Sigmoid colon (tissue), 7 donors: Measurements from ENCODE around the gene EML4. TPM values are rescaled to one million over a fixed set of nuclear protein-coding genes. Genes with fewer than 3 reads are reported as not detected.
A peak's percentile ranks its signal among the peaks of the same experiment; 100 is the strongest.

Experiments
- DNase-seq: peaks from one replicate; pipeline ENCODE4 v3.0.0-alpha.2; 2019
- H3K27ac ChIP-seq, 4 donors: fragments of 200-600 bp; sonication (generic); one replicate each; pipeline ENCODE4 v1.5.1; 2016 to 2019; ENCODE audit warnings: mild to moderate bottlenecking in 1 of 4
- H3K27me3 ChIP-seq, 3 donors: fragments of 200-600 bp; sonication (generic); one replicate each; pipeline ENCODE4 v1.5.1; 2019; ENCODE audit warnings: mild to moderate bottlenecking in 1 of 3
- H3K36me3 ChIP-seq, 4 donors: fragments of 200-600 bp; sonication (generic); one replicate each; pipeline ENCODE4 v1.5.1; 2016 to 2019
- H3K4me1 ChIP-seq, 4 donors: fragments of 200-600 bp; sonication (generic); one replicate each; pipeline ENCODE4 v1.5.1; 2017 to 2019
- H3K4me3 ChIP-seq, 4 donors: fragments of 200-600 bp; sonication (generic); one replicate each; pipeline ENCODE4 v1.5.1; 2017 to 2019; ENCODE audit warnings: mild to moderate bottlenecking in 2 of 4, moderate library complexity in 1 of 4
- H3K9me3 ChIP-seq, 4 donors: fragments of 200-600 bp in 3 of 4; sonication (generic) in 3 of 4; one replicate each; pipeline versions ENCODE4 v1.5.1 to v1.6.1; 2013 to 2019
- EP300 ChIP-seq, 4 donors: sonication (generic); formaldehyde crosslinking; IDR thresholded peaks; one replicate each; pipeline ENCODE4 v1.6.1; 2017; ENCODE audit warnings: antibody characterized with exemption in 4 of 4
- POLR2A ChIP-seq, 2 donors: fragments of 450-650 bp; IDR thresholded peaks; one replicate each; pipeline ENCODE4 v1.6.1; 2016; ENCODE audit warnings: antibody characterized with exemption in 2 of 2, mild to moderate bottlenecking in 2 of 2, moderate library complexity in 2 of 2
- POLR2AphosphoS5 ChIP-seq, 4 donors: sonication (generic); formaldehyde crosslinking; IDR thresholded peaks; one replicate each; pipeline ENCODE4 v1.6.1; 2017; ENCODE audit warnings: antibody characterized with exemption in 4 of 4
- WGBS, 2 donors: extraction: QIAGEN DNeasy Blood & Tissue Kit; methylation state at CpG; one replicate each; pipeline ENCODE4 v1.1.7; 2013; 5-methylcytosine and 5-hydroxymethylcytosine counted together
- intact Hi-C: fragments of 100-400 bp; cut with DNase I; formaldehyde crosslinking; loops from one replicate; pipeline ENCODE4 v1.15.1; 2023
- polyA plus RNA-seq, 3 donors: library from polyadenylated mRNA; stranded (reverse); fragments of 200-250 nt; gene quantifications; one replicate each; pipeline ENCODE4 v1.2.3, GENCODE V29; 2013
- total RNA-seq, 4 donors: library from RNA; depleted of rRNA; stranded (reverse); fragments of >200 nt; gene quantifications; one replicate each; pipeline ENCODE4 v1.1.0, GENCODE V29; 2016
- TF ChIP-seq, protein P1 (sequence below), 4 experiments: fragments of 450-650 bp in 3 of 4; fragments of 200-600 bp in 1 of 4; IDR thresholded peaks; one replicate each; pipeline ENCODE4 v1.5.1; 2016 to 2019; ENCODE audit warnings: antibody characterized with exemption in 4 of 4, mild to moderate bottlenecking in 3 of 4, moderate library complexity in 2 of 4
- donor health status: healthy with polysubstance abuse.
- donor health status: Bipolar disorder and iron deficiency.
- donor health status: healthy.

The EML4 gene
- total and polyA plus RNA-seq, 7 donors = 16.1 to 27.8 (median 17.8) TPM

DNA sequence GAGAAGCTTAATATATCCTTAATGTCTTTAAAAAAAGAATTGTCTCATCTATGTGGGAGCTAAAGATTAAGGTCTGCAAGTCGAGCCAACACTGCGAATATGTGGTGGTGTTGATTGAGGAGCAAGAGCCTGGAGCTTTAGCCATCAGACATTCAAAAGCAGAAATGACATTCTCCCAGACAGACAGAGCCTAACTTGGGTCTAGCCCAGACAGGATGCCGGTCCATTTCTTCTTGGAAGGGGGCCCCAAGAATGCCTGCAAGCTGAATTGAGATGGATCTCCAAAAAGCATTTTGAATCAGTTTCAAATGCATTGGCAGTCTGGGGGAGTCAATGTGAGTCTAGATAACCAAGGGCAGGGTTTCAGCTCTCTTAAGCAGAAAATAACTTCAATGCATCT lies 30.1 kb upstream of the EML4 start:
- 84 to 95% methylated on average over 3 of the region's 3 CpGs for WGBS, 2 donors
- Histone ChIP-seq H3K9me3 (no peaks in the 10 kb centered on the region), H3K36me3 (no peaks in the 10 kb centered on the region), H3K4me1 (peaks cover 0 to 54% (median 46%) of the 10 kb centered on the region in 4 donors), H3K4me3 (no peak overlapping the region), H3K27ac (peak overlapping the region in 3 of 4 donors; percentile 0 to 62 (median 55)), H3K27me3 (no peaks in the 10 kb centered on the region)
- no peak for DNase-seq
- intact Hi-C loops = no loop called here
- TF ChIP-seq POLR2A (IDR thresholded peaks at IDR 0.05) (no peak), POLR2AphosphoS5 (IDR thresholded peaks at IDR 0.05) (no peak), EP300 (IDR thresholded peaks at IDR 0.05) (no peak)
- TF ChIP-seq, protein P1, sequence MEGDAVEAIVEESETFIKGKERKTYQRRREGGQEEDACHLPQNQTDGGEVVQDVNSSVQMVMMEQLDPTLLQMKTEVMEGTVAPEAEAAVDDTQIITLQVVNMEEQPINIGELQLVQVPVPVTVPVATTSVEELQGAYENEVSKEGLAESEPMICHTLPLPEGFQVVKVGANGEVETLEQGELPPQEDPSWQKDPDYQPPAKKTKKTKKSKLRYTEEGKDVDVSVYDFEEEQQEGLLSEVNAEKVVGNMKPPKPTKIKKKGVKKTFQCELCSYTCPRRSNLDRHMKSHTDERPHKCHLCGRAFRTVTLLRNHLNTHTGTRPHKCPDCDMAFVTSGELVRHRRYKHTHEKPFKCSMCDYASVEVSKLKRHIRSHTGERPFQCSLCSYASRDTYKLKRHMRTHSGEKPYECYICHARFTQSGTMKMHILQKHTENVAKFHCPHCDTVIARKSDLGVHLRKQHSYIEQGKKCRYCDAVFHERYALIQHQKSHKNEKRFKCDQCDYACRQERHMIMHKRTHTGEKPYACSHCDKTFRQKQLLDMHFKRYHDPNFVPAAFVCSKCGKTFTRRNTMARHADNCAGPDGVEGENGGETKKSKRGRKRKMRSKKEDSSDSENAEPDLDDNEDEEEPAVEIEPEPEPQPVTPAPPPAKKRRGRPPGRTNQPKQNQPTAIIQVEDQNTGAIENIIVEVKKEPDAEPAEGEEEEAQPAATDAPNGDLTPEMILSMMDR (IDR thresholded peaks at IDR 0.05) = no peak

GRCh38 chr2:42140496-42140895 lies 28.7 kb upstream of the EML4 start:
- 93 to 95% methylated on average over 2 of the region's 2 CpGs for WGBS, 2 donors
- no peaks in the 10 kb centered on the region for H3K9me3 ChIP-seq
- H3K36me3 ChIP-seq = no peaks in the 10 kb centered on the region
- no peak for DNase-seq
- H3K4me1 ChIP-seq = peaks cover 0 to 53% (median 46%) of the 10 kb centered on the region in 4 donors
- H3K27ac ChIP-seq = peak overlapping the region in 1 of 4 donors; percentile 69
- intact Hi-C loops = no loop called here
- no peaks in the 10 kb centered on the region for H3K27me3 ChIP-seq
- TF ChIP-seq EP300 (IDR thresholded peaks at IDR 0.05) (no peak), POLR2AphosphoS5 (IDR thresholded peaks at IDR 0.05) (no peak), POLR2A (IDR thresholded peaks at IDR 0.05) (no peak)
- TF ChIP-seq, protein P1 (IDR thresholded peaks at IDR 0.05) = no peak
- no peak overlapping the region for H3K4me3 ChIP-seq

DNA sequence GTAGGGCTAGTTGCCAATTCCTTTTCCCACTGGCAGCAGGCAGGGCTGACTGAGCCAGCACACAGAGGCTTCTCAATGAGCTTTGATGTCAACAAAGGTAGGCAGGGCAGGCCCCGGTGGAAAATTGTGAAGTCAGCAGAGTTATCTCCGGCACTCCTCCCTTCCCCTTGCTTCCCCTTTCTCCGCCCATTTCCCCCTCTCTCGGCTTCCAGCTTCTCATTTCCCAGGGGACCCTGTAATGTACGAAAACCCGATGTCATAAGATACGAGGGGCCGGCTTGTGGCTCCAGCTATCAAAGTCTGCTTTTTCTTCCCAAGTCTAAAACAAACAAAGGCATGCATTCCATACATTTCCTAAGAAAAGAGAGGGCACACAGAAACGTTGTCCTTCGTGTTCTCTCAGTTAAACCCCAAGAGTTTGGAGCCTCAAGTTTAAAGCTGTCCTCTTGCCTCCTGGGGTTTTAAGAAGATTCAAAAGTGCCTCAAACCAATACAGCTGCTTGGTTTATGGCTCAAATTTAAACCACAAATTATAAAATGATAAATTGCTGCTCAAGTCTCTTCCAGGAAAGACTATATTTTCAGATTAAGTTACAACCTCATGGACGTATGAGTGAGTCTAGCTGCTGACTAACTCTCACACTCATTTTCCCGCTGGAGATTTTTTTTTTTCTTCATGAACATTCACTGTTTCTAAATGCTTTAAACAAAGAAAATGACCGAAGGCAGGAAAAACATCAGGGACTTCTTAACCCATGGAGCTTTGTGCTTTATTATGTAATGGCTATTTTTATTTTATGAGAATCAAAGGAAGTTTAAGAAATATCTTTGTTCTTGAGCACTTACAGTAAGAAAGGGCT lies 27.2 kb upstream of the EML4 start:
- TF ChIP-seq, protein P1 (IDR thresholded peaks at IDR 0.05) = no peak
- TF ChIP-seq EP300 (IDR thresholded peaks at IDR 0.05) = no peak
- TF ChIP-seq POLR2A (IDR thresholded peaks at IDR 0.05) = no peak
- peak in 1 of 4 donors; percentile 44 for TF ChIP-seq POLR2AphosphoS5 (IDR thresholded peaks at IDR 0.05)
- Histone ChIP-seq H3K4me1 (peaks cover 0 to 53% (median 46%) of the 10 kb centered on the region in 4 donors), H3K27ac (peak overlapping the region; percentile 61 to 71 (median 68)), H3K27me3 (no peaks in the 10 kb centered on the region), H3K36me3 (no peaks in the 10 kb centered on the region), H3K9me3 (no peaks in the 10 kb centered on the region), H3K4me3 (peak overlapping the region in 3 of 4 donors; percentile 14 to 22 (median 15))
- intact Hi-C loops = loop anchor here (2.0 kb wide), 1 partner anchor 13 kb away; no protein-coding TSS in a partner anchor
- 6 to 10% methylated on average over 13 of the region's 13 CpGs for WGBS, 2 donors
- peak; percentile 75 for DNase-seq

DNA sequence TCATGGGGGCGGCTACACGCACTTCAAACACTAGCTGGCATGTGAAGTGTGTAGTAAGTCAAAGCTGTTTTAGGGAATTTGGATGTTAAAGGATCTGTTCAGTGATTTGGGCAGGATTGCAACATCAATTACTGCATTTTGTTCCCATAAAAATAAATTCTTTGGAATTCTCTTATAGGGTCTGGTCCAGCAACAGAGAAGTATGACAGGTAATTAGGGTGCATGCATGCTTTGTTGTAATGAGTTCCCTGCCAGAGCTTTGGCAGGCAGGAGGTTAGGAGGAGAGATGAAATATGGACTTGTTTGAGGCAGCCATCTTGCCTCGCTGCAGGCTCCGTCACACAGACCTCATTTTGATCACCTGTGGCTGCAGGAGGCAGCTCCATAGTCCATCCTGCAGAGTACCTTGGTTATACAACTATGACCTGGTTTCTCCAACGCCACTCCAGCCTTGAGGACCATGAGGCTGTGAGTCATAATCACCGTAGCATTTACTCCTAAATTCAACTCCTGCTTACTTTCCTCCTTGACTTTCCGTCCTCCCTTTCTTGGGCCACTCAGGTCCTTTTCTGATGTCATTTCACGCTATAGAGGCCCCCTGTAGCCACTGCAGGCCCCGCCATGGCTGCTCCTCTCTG lies 26.5 kb upstream of the EML4 start:
- Histone ChIP-seq H3K4me3 (no peak overlapping the region), H3K27me3 (no peaks in the 10 kb centered on the region), H3K4me1 (peaks cover 0 to 51% (median 46%) of the 10 kb centered on the region in 4 donors), H3K27ac (peak overlapping the region; percentile 61 to 71 (median 68)), H3K36me3 (no peaks in the 10 kb centered on the region), H3K9me3 (no peaks in the 10 kb centered on the region)
- intact Hi-C loops = loop anchor here (2.0 kb wide), 1 partner anchor 14 kb away; no protein-coding TSS in a partner anchor
- 74 to 80% methylated on average over 9 of the region's 9 CpGs for WGBS, 2 donors
- TF ChIP-seq POLR2AphosphoS5 (IDR thresholded peaks at IDR 0.05) (peak in 1 of 4 donors; percentile 3), EP300 (IDR thresholded peaks at IDR 0.05) (no peak), POLR2A (IDR thresholded peaks at IDR 0.05) (no peak)
- TF ChIP-seq, protein P1 (IDR thresholded peaks at IDR 0.05) = no peak
- DNase-seq = no peak
